Mammary epithelial cell (primary cell): ENCODE results near the gene LHB.
A peak's percentile ranks its signal among the peaks of the same experiment; 100 is the strongest.

ENCODE experiments used
- CTCF ChIP-seq, 2 donors: IDR thresholded peaks in 1 of 2; conservative IDR thresholded peaks in 1 of 2; 2 replicates each; pipeline ENCODE4 v1.5.1; 2011 to 2012; ENCODE audit warnings: inconsistent platforms in 2 of 2, low read length in 2 of 2, mild to moderate bottlenecking in 2 of 2, control low read depth in 1 of 2, low read depth in 1 of 2; ENCODE audit not compliant: insufficient read depth in 1 of 2; ENCODE audit errors: extremely low read depth in 1 of 2
- EZH2 ChIP-seq: IDR thresholded peaks from 2 replicates; pipeline ENCODE4 v1.6.1; 2012; ENCODE audit warnings: low read length, inconsistent platforms, borderline replicate concordance

- peak; percentile 83 to 92 for TF ChIP-seq CTCF (conservative IDR thresholded peaks at IDR 0.05 in 1 of 2, IDR thresholded peaks at IDR 0.05 in 1 of 2; ENCODE audit: extremely low read depth in 1 of 2, insufficient read depth in 1 of 2, low read depth in 1 of 2, low read length in 2 of 2)
- no peak for TF ChIP-seq EZH2
Observed at GRCh38 chr19:48993175-48994034, 23.5 kb downstream of the LHB start, which contains the start of the genes GYS1 and RUVBL2.
